Measurements from ENCODE around the gene EHHADH. TPM values are rescaled to one million over a fixed set of nuclear protein-coding genes. Genes with fewer than 3 reads are reported as not detected.
A peak's percentile ranks its signal among the peaks of the same experiment; 100 is the strongest.

The EHHADH gene
- total RNA-seq, 4 donors from 2014 or later = 2.6 to 7.2 (median 3.3) TPM

DNA sequence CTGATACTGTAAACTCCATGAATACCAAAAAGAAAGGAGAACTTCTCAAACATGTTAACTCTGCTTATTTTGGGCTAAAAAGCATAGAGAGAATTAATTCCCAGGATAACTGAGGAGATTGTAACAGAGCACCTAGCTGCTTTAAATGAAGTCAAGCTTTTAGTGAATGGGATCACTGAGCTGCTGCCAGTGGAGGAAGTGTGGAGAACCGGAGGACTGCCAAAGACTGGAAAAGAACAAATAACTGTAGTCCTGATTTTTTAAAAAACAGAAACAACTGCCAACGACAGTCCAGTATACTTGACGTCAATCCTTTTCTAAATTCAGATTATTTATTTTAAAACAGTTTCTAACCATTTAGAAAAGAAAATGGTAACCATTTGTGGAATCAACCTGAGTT is 104.3 kb downstream of the EHHADH start:
- Histone ChIP-seq H3K4me3 (no peak overlapping the region), H3K27ac (peak overlapping the region in 1 of 2 donors; percentile 83), H3K9me3 (no peaks in the 10 kb centered on the region), H3K27me3 (no peaks in the 10 kb centered on the region), H3K4me1 (no peaks in the 10 kb centered on the region), H3K36me3 (no peaks in the 10 kb centered on the region)
- intact Hi-C loops (cut with DNase I; ENCODE audit: low total_unique reads) = no loop called here
- TF ChIP-seq, protein P1, sequence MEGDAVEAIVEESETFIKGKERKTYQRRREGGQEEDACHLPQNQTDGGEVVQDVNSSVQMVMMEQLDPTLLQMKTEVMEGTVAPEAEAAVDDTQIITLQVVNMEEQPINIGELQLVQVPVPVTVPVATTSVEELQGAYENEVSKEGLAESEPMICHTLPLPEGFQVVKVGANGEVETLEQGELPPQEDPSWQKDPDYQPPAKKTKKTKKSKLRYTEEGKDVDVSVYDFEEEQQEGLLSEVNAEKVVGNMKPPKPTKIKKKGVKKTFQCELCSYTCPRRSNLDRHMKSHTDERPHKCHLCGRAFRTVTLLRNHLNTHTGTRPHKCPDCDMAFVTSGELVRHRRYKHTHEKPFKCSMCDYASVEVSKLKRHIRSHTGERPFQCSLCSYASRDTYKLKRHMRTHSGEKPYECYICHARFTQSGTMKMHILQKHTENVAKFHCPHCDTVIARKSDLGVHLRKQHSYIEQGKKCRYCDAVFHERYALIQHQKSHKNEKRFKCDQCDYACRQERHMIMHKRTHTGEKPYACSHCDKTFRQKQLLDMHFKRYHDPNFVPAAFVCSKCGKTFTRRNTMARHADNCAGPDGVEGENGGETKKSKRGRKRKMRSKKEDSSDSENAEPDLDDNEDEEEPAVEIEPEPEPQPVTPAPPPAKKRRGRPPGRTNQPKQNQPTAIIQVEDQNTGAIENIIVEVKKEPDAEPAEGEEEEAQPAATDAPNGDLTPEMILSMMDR (IDR thresholded peaks at IDR 0.05) = no peak
- no peak for TF ChIP-seq POLR2A (IDR thresholded peaks at IDR 0.05)
- DNase-seq = no peak

DNA sequence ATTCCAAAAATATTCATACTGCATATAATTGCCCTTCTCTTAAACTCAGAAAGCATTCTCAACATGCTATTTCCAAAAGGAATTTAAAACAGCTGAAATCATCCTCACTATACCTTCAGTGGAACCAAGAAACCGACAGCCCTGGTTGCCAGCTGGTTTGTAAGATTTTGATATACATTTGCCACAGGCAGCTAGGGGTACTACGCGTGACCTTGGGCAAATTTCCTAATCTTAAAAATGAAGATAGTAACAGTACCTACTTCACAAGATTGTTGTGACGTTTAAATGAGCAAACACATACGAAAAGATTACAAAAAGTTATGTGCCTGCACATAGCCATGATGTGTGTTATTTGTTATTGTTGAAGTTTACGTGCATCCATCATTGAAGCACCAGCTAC is 108.3 kb downstream of the EHHADH start:
- Histone ChIP-seq H3K36me3 (no peaks in the 10 kb centered on the region), H3K4me1 (no peaks in the 10 kb centered on the region), H3K4me3 (no peak overlapping the region), H3K27ac (no peak overlapping the region), H3K9me3 (no peaks in the 10 kb centered on the region), H3K27me3 (no peaks in the 10 kb centered on the region)
- intact Hi-C loops (cut with DNase I; ENCODE audit: low total_unique reads) = no loop called here
- TF ChIP-seq POLR2A (IDR thresholded peaks at IDR 0.05) = no peak
- TF ChIP-seq, protein P1 (IDR thresholded peaks at IDR 0.05) = no peak
- DNase-seq = no peak

DNA sequence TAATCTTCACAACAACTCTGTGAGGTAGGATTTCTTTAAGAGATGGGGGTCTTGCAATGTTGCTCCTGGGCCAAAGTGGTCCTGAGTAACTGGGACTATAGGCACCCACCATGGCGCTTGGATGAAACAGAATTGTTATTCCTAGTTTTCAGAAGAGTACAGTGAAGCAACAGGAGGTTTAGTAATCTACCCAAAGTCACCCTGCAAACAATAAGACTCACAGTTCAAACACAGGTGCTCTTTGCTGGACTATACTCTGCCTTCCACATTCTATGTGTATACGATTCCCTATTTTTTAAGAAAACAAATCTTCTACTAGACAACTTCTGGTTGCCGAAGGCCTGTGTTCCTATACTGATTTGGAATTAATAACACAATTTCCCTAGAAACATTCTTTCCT is 109.1 kb downstream of the EHHADH start:
- H3K9me3 ChIP-seq = no peaks in the 10 kb centered on the region
- no peak for DNase-seq
- H3K4me3 ChIP-seq = no peak overlapping the region
- no peaks in the 10 kb centered on the region for H3K36me3 ChIP-seq
- no peaks in the 10 kb centered on the region for H3K4me1 ChIP-seq
- H3K27ac ChIP-seq = no peak overlapping the region
- H3K27me3 ChIP-seq = no peaks in the 10 kb centered on the region
- intact Hi-C loops (cut with DNase I; ENCODE audit: low total_unique reads) = no loop called here
- TF ChIP-seq POLR2A (IDR thresholded peaks at IDR 0.05) = no peak
- TF ChIP-seq, protein P1 (IDR thresholded peaks at IDR 0.05) = no peak

Small RNA genes lying within 50 kb of the gene (microRNA-seq; reads per million reads assigned to microRNA genes)
- not detected for gene MIR5588 (ENCODE audit: borderline microRNAs expressed, borderline replicate concordance)

Small RNA genes lying within 50 kb of the gene (small RNA-seq; reads per million reads assigned to genes)
- gene MIR5588 = not detected

Other genes starting within 250 kb of the EHHADH start
- gene C3orf70, start 101.0 kb downstream of the EHHADH start, total RNA-seq = 10 to 100 TPM in 3 of 4 donors, 1 to 10 TPM in 1; 4.4 to 24.4 (median 16.9) TPM
- 10 to 100 TPM in 3 of 4 donors, 1 to 10 TPM in 1; 8.8 to 47.8 (median 17.2) TPM for gene MAP3K13, start 109.1 kb upstream of the EHHADH start, total RNA-seq
- gene TMEM41A, start 245.0 kb upstream of the EHHADH start, total RNA-seq = 10 to 100 TPM in 3 of 4 donors, 1 to 10 TPM in 1; 3.6 to 31.5 (median 17.8) TPM

Data from uterus (tissue), 4 donors.